KBM-7 (cell line): ENCODE data around the gene RBM15B.
A peak's percentile ranks its signal among the peaks of the same experiment; 100 is the strongest.
"Not testable (repeated sequence)": the region's sequence is repeated elsewhere in the genome, so short reads cannot be mapped to it uniquely, and the experiment has no call there.

Source experiments
- DNase-seq: peaks from one replicate; pipeline ENCODE4 v3.0.0-alpha.2; 2015
- in situ Hi-C: fragments of 300-500 bp; cut with MboI; formaldehyde crosslinking; loops from 2 replicates; pipeline ENCODE4 v1.14.3; 2020; ENCODE audit warnings: low sequenced_read_pairs, low pct_unique_long_range_greater_than_20kb, mixed read lengths

Gene RBM15B, protein sequence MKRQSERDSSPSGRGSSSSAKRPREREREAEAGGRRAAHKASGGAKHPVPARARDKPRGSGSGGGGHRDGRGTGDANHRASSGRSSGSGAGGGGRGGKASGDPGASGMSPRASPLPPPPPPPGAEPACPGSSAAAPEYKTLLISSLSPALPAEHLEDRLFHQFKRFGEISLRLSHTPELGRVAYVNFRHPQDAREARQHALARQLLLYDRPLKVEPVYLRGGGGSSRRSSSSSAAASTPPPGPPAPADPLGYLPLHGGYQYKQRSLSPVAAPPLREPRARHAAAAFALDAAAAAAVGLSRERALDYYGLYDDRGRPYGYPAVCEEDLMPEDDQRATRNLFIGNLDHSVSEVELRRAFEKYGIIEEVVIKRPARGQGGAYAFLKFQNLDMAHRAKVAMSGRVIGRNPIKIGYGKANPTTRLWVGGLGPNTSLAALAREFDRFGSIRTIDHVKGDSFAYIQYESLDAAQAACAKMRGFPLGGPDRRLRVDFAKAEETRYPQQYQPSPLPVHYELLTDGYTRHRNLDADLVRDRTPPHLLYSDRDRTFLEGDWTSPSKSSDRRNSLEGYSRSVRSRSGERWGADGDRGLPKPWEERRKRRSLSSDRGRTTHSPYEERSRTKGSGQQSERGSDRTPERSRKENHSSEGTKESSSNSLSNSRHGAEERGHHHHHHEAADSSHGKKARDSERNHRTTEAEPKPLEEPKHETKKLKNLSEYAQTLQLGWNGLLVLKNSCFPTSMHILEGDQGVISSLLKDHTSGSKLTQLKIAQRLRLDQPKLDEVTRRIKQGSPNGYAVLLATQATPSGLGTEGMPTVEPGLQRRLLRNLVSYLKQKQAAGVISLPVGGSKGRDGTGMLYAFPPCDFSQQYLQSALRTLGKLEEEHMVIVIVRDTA

GRCh38 chr3:51391075-51391565 lies at the start of gene RBM15B:
TSS of gene RBM15B (plus strand) at chr3:51391285. CDS start at chr3:51391400, 115 bp downstream.
- in situ Hi-C loops, result loop anchor here (25.0 kb wide), 1 partner anchor 729 kb away; the partner anchor contains the start of gene DOCK3
- peak; percentile 96 for DNase-seq

DNA sequence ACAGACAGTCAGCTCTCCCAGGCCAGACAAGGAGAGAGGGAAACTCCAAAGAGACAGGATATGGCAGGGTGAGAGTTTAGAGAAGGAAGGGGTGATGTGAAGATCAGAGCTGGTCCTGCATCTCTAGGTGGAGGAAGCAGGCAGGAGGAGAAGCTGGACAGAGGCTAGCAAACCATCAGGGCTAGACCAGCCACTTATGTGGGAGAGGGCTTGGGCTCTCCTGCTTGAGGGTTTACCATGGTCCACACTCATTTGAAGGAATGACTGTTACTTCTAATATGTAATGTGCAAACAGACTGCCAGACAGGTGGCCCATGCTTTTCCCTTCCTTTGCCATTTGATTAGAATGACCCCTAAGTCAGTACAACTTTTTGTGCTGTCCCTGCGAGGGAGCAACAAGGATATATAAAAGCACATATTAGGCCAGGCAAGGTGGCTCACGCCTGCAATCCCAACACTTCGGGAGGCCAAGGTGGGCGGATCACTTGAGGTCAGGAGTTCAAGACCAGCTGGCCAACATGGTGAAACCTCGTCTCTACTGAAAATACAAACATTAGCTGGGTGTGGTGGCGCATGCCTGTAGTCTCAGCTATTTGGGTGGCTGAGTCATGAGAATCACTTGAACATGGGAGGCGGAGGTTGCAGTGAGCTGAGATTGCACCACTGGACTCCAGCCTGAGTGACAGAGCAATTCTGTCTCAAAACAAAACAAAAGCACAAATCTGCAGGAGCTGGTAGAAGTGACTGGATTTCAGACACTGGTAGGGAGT lies 47.0 kb upstream of the RBM15B start:
- no peak for DNase-seq

DNA sequence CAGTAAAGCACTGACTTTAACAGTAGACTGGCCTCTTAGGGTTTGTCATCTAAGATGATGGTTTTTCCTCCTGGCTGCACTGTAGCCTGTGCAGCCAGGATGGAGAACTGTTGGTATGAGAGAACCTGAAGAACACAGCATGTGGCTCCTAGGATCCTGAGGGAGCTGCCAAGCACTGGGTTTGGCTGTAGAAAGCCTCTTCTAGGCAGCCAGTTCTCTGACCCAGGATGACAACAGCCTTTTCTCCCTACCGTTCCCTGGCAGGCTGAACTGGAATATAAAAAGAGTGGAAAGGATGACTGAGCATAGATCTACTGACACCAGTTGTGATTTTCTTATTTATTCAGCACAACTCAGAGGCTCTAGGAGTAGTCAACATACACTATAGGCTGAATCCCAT lies 40.3 kb upstream of the RBM15B start:
- DNase-seq, result no peak
- in situ Hi-C loops, result no loop called here

More for the DNA sequence above, 47.0 kb upstream of the RBM15B start:
- in situ Hi-C loops, result no loop called here

DNA sequence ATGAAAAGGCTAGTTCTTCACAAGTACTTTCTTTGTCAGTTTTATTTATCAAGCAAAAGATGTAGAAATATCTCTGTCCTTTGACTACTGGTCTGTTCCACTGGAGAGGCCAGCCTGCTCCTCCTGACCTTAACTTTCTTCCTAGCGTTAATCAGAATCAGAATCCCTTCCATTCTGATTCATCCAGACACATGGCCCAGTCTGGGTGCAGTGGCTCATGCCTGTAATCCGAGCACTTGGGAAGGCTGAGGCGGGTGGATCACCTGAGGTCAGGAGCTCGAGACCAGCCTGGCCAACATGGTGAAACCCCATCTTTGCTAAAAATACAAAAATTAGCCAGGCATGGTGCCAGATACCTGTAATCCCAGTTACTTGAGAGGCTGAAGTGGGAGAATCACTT lies 38.0 kb upstream of the RBM15B start:
- in situ Hi-C loops, result no loop called here
- no peak for DNase-seq

DNA sequence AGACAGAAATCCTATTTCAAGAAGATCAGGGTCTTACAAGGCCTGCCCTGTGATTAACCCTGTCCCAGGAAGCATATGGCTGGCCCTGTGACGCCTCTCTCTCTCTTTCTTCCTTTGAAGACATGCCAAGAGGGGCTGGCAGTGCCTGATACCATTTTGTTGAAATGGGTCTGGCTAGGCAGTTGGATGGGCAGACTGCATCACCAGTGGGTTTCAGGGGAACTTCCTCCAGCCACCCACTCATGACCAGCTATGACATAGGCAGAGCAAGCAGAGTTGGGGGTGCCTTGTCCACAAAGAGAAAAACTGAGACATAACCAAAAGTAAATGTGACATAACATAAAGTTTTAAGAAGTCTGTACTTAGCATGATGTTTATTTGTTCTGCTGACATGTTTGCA lies 37.4 kb upstream of the RBM15B start:
- peak; percentile 26 for DNase-seq
- in situ Hi-C loops, result no loop called here

- DNase-seq, result no peak
- in situ Hi-C loops, result no loop called here
Measured at GRCh38 chr3:51354172-51354571, 36.9 kb upstream of the RBM15B start.

GRCh38 chr3:51354731-51355615 lies 36.1 kb upstream of the RBM15B start:
- peak; percentile 20 for DNase-seq
- in situ Hi-C loops, result no loop called here

DNA sequence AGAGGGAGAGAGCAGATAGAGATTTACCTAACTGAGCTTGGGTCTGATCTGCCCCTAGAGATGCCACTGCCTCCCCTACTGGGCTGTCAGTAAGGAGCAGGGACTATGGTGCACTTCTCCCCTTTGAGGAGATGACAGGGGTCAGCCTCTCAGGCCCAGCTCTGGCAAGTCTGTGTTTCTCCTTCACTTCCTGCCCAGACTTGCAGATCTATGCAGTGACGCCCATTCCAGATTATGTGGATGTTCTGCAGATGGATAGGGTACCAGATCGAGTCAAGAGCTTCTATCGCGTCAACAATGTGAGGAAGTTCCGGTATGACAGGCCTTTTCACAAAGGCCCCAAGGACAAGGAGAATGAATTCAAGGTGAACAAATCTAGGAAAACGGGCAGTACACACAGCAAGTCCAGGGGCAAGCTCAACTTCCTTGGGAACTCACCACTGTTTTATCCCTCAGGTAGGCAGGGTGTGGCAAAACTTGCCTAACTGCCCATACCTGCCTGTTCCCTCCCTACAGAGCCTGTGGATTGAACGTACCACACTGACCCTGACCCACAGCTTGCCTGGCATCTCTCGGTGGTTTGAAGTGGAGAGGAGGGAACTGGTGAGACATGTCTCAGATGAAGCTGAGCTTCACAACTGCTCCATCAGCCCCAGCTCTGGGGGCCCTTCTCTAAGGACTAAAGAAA lies 35.0 kb upstream of the RBM15B start:
- in situ Hi-C loops, result no loop called here
- DNase-seq, result no peak

DNA sequence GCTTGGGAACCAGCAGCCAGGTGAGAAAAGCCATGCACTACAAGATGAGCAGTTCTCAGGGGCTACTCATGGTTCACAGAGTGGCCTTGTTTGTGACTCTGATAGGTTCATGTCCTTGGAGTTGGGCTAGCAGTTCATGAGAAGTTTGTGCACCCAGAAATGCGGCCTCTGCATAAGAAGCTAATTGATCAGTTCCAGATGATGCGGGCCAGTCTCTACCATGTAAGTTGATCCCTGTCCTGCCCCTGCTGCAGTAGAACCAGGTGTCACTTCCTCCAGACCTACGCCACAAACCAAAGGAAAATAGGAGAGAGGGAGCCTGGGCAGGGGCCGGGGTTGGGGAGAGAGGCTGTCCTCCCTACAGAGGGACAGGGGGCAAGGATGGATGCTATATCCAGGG lies 33.2 kb upstream of the RBM15B start:
- DNase-seq, result no peak
- in situ Hi-C loops, result no loop called here

- DNase-seq, result no peak
- in situ Hi-C loops, result no loop called here
Measured at GRCh38 chr3:51358981-51359380, 32.1 kb upstream of the RBM15B start.

GRCh38 chr3:51360806-51361205 lies 30.3 kb upstream of the RBM15B start:
- no peak for DNase-seq
- in situ Hi-C loops, result no loop called here

- in situ Hi-C loops, result no loop called here
- no peak for DNase-seq
Measured at GRCh38 chr3:51361746-51362145, 29.3 kb upstream of the RBM15B start.

DNA sequence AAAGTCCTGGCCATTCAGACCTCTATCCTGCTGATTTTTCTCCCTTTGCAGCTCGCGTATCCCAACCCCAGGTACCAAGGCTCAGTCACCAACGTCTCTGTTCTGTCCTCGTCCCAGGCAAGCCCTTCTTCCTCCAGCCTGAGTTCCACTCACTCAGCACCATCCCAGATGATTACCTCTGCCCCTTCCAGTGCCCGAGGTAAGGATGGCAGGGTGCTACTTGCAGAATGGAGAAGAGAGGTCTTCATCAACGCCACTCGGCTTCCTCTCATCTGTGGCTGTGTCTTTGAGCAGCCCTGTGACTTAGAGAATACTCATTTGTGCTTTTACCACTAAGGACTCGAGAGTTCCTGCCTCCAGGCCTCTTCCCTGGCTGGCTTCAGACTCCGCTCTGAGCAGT lies 28.6 kb upstream of the RBM15B start:
- no peak for DNase-seq
- in situ Hi-C loops, result no loop called here

- in situ Hi-C loops, DNase-seq: not testable (repeated sequence)
Measured at GRCh38 chr3:51368276-51368675, 22.8 kb upstream of the RBM15B start.

- in situ Hi-C loops, result no loop called here
Measured at GRCh38 chr3:51371943-51372557, 19.0 kb upstream of the RBM15B start.

GRCh38 chr3:51373658-51374421 lies 17.2 kb upstream of the RBM15B start:
- no peak for DNase-seq
- in situ Hi-C loops, result no loop called here

More at GRCh38 chr3:51371943-51372557, 19.0 kb upstream of the RBM15B start:
- DNase-seq, result peak; percentile 77

- DNase-seq, result no peak
- in situ Hi-C loops, result no loop called here
Measured at GRCh38 chr3:51374456-51374855, 16.6 kb upstream of the RBM15B start.
